Uterus (tissue), 4 donors: ENCODE data around the gene IGFBPL1. TPM values are rescaled to one million over a fixed set of nuclear protein-coding genes. Genes with fewer than 3 reads are reported as not detected.
A peak's percentile ranks its signal among the peaks of the same experiment; 100 is the strongest.

ENCODE experiments used
- DNase-seq, 2 donors: peaks; one replicate each; pipeline ENCODE4 v3.0.0-alpha.2; 2019 to 2020
- H3K27ac ChIP-seq, 2 donors: fragments of 200-600 bp; sonication (generic); 1 replicate in 1 of 2; 2 replicates in 1 of 2; pipeline ENCODE4 v1.5.1; 2016 to 2018
- H3K27me3 ChIP-seq, 2 donors: fragments of 200-600 bp; sonication (generic); one replicate each; pipeline ENCODE4 v1.5.1; 2018 to 2019; ENCODE audit warnings: control low read depth in 1 of 2
- H3K36me3 ChIP-seq, 2 donors: fragments of 200-600 bp; sonication (generic); one replicate each; pipeline ENCODE4 v1.5.1; 2019; ENCODE audit warnings: control low read depth in 1 of 2
- H3K4me1 ChIP-seq, 2 donors: fragments of 200-600 bp; sonication (generic); one replicate each; pipeline ENCODE4 v1.5.1; 2018 to 2019; ENCODE audit warnings: control low read depth in 1 of 2
- H3K4me3 ChIP-seq, 2 donors: fragments of 200-600 bp; sonication (generic); 1 replicate in 1 of 2; 2 replicates in 1 of 2; pipeline ENCODE4 v1.5.1; 2018 to 2019; ENCODE audit warnings: mild to moderate bottlenecking in 1 of 2
- H3K9me3 ChIP-seq, 2 donors: fragments of 200-600 bp; sonication (generic); one replicate each; pipeline ENCODE4 v1.5.1; 2019; ENCODE audit warnings: control low read depth in 1 of 2
- CTCF ChIP-seq, 4 experiments: fragments of 200-600 bp in 2 of 4; fragments of 450-650 bp in 2 of 4; sonication (generic) in 2 of 4; IDR thresholded peaks; one replicate each; pipeline ENCODE4 v1.5.1; 2016 to 2019; ENCODE audit warnings: antibody characterized with exemption in 4 of 4, mild to moderate bottlenecking in 2 of 4, moderate library complexity in 1 of 4
- POLR2A ChIP-seq, 2 donors: fragments of 450-650 bp; IDR thresholded peaks; one replicate each; pipeline ENCODE4 v1.6.1; 2016; ENCODE audit warnings: antibody characterized with exemption in 2 of 2, mild to moderate bottlenecking in 1 of 2, moderate library complexity in 1 of 2
- intact Hi-C: fragments of 100-400 bp; cut with DNase I; formaldehyde crosslinking; loops from one replicate; pipeline ENCODE4 v1.15.1; 2023; ENCODE audit warnings: low total_unique reads
- total RNA-seq, 4 donors: library from RNA; depleted of rRNA in 3 of 4; stranded (reverse); fragments of >200 nt in 3 of 4; gene quantifications; one replicate each; pipeline versions ENCODE4 v1.1.0 to v1.2.4, GENCODE V29; 2014 to 2023
- donor health status: DM: yes; HTN: yes; CAD: no.

The IGFBPL1 gene
- total RNA-seq, 4 donors from 2014 or later: 0.55 to 1.3 TPM; not detected in 2

- Histone ChIP-seq H3K4me3 (no peak overlapping the region), H3K9me3 (no peaks in the 10 kb centered on the region), H3K36me3 (no peaks in the 10 kb centered on the region), H3K27me3 (no peaks in the 10 kb centered on the region), H3K4me1 (peaks cover 4 to 16% of the 10 kb centered on the region in 2 donors), H3K27ac (peak overlapping the region; percentile 90 to 96)
- TF ChIP-seq CTCF (IDR thresholded peaks at IDR 0.05) (no peak), POLR2A (IDR thresholded peaks at IDR 0.05) (peak in 1 of 2 donors; percentile 10)
- peak; percentile 58 to 73 for DNase-seq
- intact Hi-C loops: no loop called here
Observed at GRCh38 chr9:38388283-38389223, 35.7 kb downstream of the IGFBPL1 start.

- no peak for TF ChIP-seq CTCF (IDR thresholded peaks at IDR 0.05)
- no peak for TF ChIP-seq POLR2A (IDR thresholded peaks at IDR 0.05)
- peak overlapping the region; percentile 90 to 96 for H3K27ac ChIP-seq
- H3K36me3 ChIP-seq: no peaks in the 10 kb centered on the region
- intact Hi-C loops: no loop called here
- no peak for DNase-seq
- no peaks in the 10 kb centered on the region for H3K9me3 ChIP-seq
- H3K4me1 ChIP-seq: peaks cover 4 to 16% of the 10 kb centered on the region in 2 donors
- no peak overlapping the region for H3K4me3 ChIP-seq
- H3K27me3 ChIP-seq: no peaks in the 10 kb centered on the region
Observed at GRCh38 chr9:38387751-38388150, 36.5 kb downstream of the IGFBPL1 start.

GRCh38 chr9:38387066-38387465 is 37.2 kb downstream of the IGFBPL1 start:
- no peaks in the 10 kb centered on the region for H3K9me3 ChIP-seq
- H3K36me3 ChIP-seq: no peaks in the 10 kb centered on the region
- TF ChIP-seq CTCF (IDR thresholded peaks at IDR 0.05) (no peak), POLR2A (IDR thresholded peaks at IDR 0.05) (no peak)
- H3K4me1 ChIP-seq: peaks cover 4 to 16% of the 10 kb centered on the region in 2 donors
- no peaks in the 10 kb centered on the region for H3K27me3 ChIP-seq
- intact Hi-C loops: no loop called here
- H3K4me3 ChIP-seq: no peak overlapping the region
- peak overlapping the region; percentile 90 to 96 for H3K27ac ChIP-seq
- DNase-seq: no peak

- Histone ChIP-seq H3K4me3 (no peak overlapping the region), H3K27me3 (no peaks in the 10 kb centered on the region), H3K4me1 (peaks cover 4 to 16% of the 10 kb centered on the region in 2 donors), H3K27ac (peak overlapping the region; percentile 90 to 96), H3K36me3 (no peaks in the 10 kb centered on the region), H3K9me3 (no peaks in the 10 kb centered on the region)
- TF ChIP-seq POLR2A (IDR thresholded peaks at IDR 0.05): no peak
- TF ChIP-seq CTCF (IDR thresholded peaks at IDR 0.05): no peak
- no peak for DNase-seq
- intact Hi-C loops: no loop called here
Observed at GRCh38 chr9:38386319-38386895, 37.8 kb downstream of the IGFBPL1 start.

GRCh38 chr9:38385896-38386295 is 38.4 kb downstream of the IGFBPL1 start:
- H3K27me3 ChIP-seq: no peaks in the 10 kb centered on the region
- DNase-seq: no peak
- H3K4me3 ChIP-seq: no peak overlapping the region
- H3K36me3 ChIP-seq: no peaks in the 10 kb centered on the region
- intact Hi-C loops: no loop called here
- peak overlapping the region; percentile 90 to 96 for H3K27ac ChIP-seq
- peaks cover 4 to 13% of the 10 kb centered on the region in 2 donors for H3K4me1 ChIP-seq
- TF ChIP-seq CTCF (IDR thresholded peaks at IDR 0.05) (no peak), POLR2A (IDR thresholded peaks at IDR 0.05) (no peak)
- no peaks in the 10 kb centered on the region for H3K9me3 ChIP-seq
